ENCODE data around the gene TRIO. TPM values are rescaled to one million over a fixed set of nuclear protein-coding genes. Genes with fewer than 3 reads are reported as not detected.

Gene TRIO
- total and polyA plus RNA-seq, 10 of the 15 experiments (the other 5 are each of a cell fraction or from before 2014, with no cell fraction given), result 5.1 to 96.4 (median 44.6) TPM

GRCh38 chr5:14284392-14285148 lies 141.4 kb downstream of the TRIO start:
- H3K79me2 ChIP-seq (ENCODE audit: control insufficient read depth, insufficient read depth, low read length), result peaks cover 3% of the 10 kb centered on the region
- no peaks in the 10 kb centered on the region for H4K20me1 ChIP-seq (ENCODE audit: control insufficient read depth, insufficient read depth)
- TF ChIP-seq CHD2 (IDR thresholded peaks at IDR 0.05; ENCODE audit: borderline replicate concordance, low read depth, low read length) (no peak), BCLAF1 (IDR thresholded peaks at IDR 0.05) (no peak), TCF7 (IDR thresholded peaks at IDR 0.05; ENCODE audit: borderline replicate concordance) (no peak)
- in situ Hi-C loops (cut with MboI), result loop anchor here (5.0 kb wide), 1 partner anchor 297 kb away; no protein-coding TSS in a partner anchor
- no peak overlapping the region for H3K4me2 ChIP-seq (ENCODE audit: control insufficient read depth, insufficient read depth)
- ChIA-PET CTCF (interaction anchor here (1.2 to 8.7 kb wide), 3 partner anchors 15 to 72 kb away, joined by 3 to 56 read pairs (median 4); no protein-coding TSS in a partner anchor), POLR2A (interaction anchor here (0.9 kb wide), 1 partner anchor 16 kb away, joined by 3 read pairs; no protein-coding TSS in a partner anchor), SMC1A (ENCODE audit: uncharacterized antibody, unreplicated experiment) (interaction anchor here (0.5 to 3.6 kb wide), 6 partner anchors 13 to 176 kb away, joined by 3 to 21 read pairs (median 4); no protein-coding TSS in a partner anchor), RAD21 (ENCODE audit: unreplicated experiment) (interaction anchor here (0.6 to 3.4 kb wide), 2 partner anchors 14 to 243 kb away, joined by 3 to 22 read pairs; no protein-coding TSS in a partner anchor)
- no peak overlapping the region for H3K27ac ChIP-seq (ENCODE audit: control insufficient read depth, insufficient read depth)
- H3K9me3 ChIP-seq (replicated peaks; ENCODE audit: control insufficient read depth, insufficient read depth, low read length), result no peaks in the 10 kb centered on the region
- no peak overlapping the region for H3K9ac ChIP-seq (ENCODE audit: control insufficient read depth, insufficient read depth, low read length)
- WGBS (ENCODE audit: insufficient coverage, insufficient replicate concordance, low lambda C conversion rate, missing lambda C conversion rate), result 93% methylated on average over 12 of the region's 12 CpGs
- BruUV-seq (replicated peaks), result no TSS peak
- DNase-seq (ENCODE audit: low read depth, low spot score) (no peak), FAIRE-seq (no peak), ATAC-seq (no peak)
- H3K36me3 ChIP-seq (ENCODE audit: control insufficient read depth in 2 of 2, insufficient read depth in 2 of 2, low read length in 1 of 2), result peaks cover 8 to 34% of the 10 kb centered on the region in 2 experiments
- no peaks in the 10 kb centered on the region for H3K27me3 ChIP-seq (replicated peaks in 1 of 2; ENCODE audit: control insufficient read depth in 2 of 2, insufficient read depth in 2 of 2, low read length in 1 of 2)
- peaks cover 17% of the 10 kb centered on the region for H3K4me1 ChIP-seq (ENCODE audit: control insufficient read depth, insufficient read depth, low read length)
- intact Hi-C loops (cut with micrococcal nuclease; ENCODE audit: unreplicated experiment), result no loop called here
- H3K4me3 ChIP-seq, result no peak overlapping the region
- no peak overlapping the region for H2AFZ ChIP-seq (ENCODE audit: control insufficient read depth, low read depth, low read length)
